AG04449 (cell line): Measurements from ENCODE around the gene MAPRE2.

Experiments
- CTCF ChIA-PET: fragments of 350-600 bp; formaldehyde crosslinking; extraction: SDS; loops from one replicate; lab custom pipeline; 2021; ENCODE audit warnings: antibody characterized with exemption; lab: Yijun Ruan, JAX
- POLR2A ChIA-PET: fragments of 400-600, 350-600 bp; formaldehyde crosslinking; extraction: SDS; loops from one replicate; lab custom pipeline; 2020; ENCODE audit warnings: antibody characterized with exemption, inconsistent platforms; lab: Yijun Ruan, JAX
- DNase-seq: peaks from one replicate; pipeline ENCODE4 v3.0.0-alpha.2; 2010; ENCODE audit warnings: low read depth, low spot score
- H3K4me3 ChIP-seq: 2 replicates; pipeline ENCODE4 v1.5.1; 2011; ENCODE audit warnings: low read depth, mild to moderate bottlenecking, control low read depth, low read length
- CTCF ChIP-seq: IDR thresholded peaks from one replicate; pipeline ENCODE4 v1.5.1; 2011; ENCODE audit warnings: mild to moderate bottlenecking, moderate library complexity, low read length, control low read depth, inconsistent platforms; ENCODE audit not compliant: insufficient read depth; ENCODE audit errors: missing control alignments

The MAPRE2 gene

GRCh38 chr18:35095983-35096676 is 54.9 kb downstream of the MAPRE2 start:
- ChIA-PET CTCF (interaction anchor here (0.6 to 1.1 kb wide), 2 partner anchors 18 to 228 kb away, joined by 3 read pairs; no protein-coding TSS in a partner anchor), POLR2A (no interaction called here)
- no peak for TF ChIP-seq CTCF
- DNase-seq = no peak
- no peak overlapping the region for H3K4me3 ChIP-seq

GRCh38 chr18:35096677-35097011 is 55.4 kb downstream of the MAPRE2 start:
- no peak for DNase-seq
- POLR2A ChIA-PET = no interaction called here
- no peak for TF ChIP-seq CTCF
- no peak overlapping the region for H3K4me3 ChIP-seq
- CTCF ChIA-PET = interaction anchor here (0.6 to 1.1 kb wide), 2 partner anchors 18 to 229 kb away, joined by 3 read pairs; no protein-coding TSS in a partner anchor

GRCh38 chr18:35097195-35097594 is 56.0 kb downstream of the MAPRE2 start:
- no peak overlapping the region for H3K4me3 ChIP-seq
- no peak for DNase-seq
- ChIA-PET POLR2A (no interaction called here), CTCF (no interaction called here)
- no peak for TF ChIP-seq CTCF

- TF ChIP-seq CTCF = no peak
- ChIA-PET CTCF (interaction anchor here (1.2 kb wide), 1 partner anchor 11 kb away, joined by 4 read pairs; no protein-coding TSS in a partner anchor), POLR2A (no interaction called here)
- H3K4me3 ChIP-seq = no peak overlapping the region
- no peak for DNase-seq
Observed at GRCh38 chr18:35097763-35098162, 56.5 kb downstream of the MAPRE2 start.

GRCh38 chr18:35099911-35100310 is 58.7 kb downstream of the MAPRE2 start:
- POLR2A ChIA-PET = no interaction called here

More at GRCh38 chr18:35099911-35100310, 58.7 kb downstream of the MAPRE2 start:
- TF ChIP-seq CTCF = no peak
- DNase-seq = no peak
- CTCF ChIA-PET = interaction anchor here (1.3 to 2.4 kb wide), 4 partner anchors 20 to 233 kb away, joined by 3 to 6 read pairs (median 4); no protein-coding TSS in a partner anchor
- no peak overlapping the region for H3K4me3 ChIP-seq
